ENCODE measurements around the gene RRP36.

- TF ChIP-seq CTCF (conservative IDR thresholded peaks at IDR 0.05; ENCODE audit: low read depth, low read length), result no peak
- TF ChIP-seq EZH2 (IDR thresholded peaks at IDR 0.05; ENCODE audit: low read length, unreplicated experiment), result no peak
- no peak for TF ChIP-seq EZH2phosphoT487 (IDR thresholded peaks at IDR 0.05; ENCODE audit: borderline replicate concordance, low read length)
Measured at GRCh38 chr6:43053545-43054205, 32.3 kb downstream of the RRP36 start, which contains the start of gene CUL7.
